HUES64 (cell line): Measurements from ENCODE around the gene CDH4.
"Not testable (repeated sequence)": the region's sequence is repeated elsewhere in the genome, so short reads cannot be mapped to it uniquely, and the experiment has no call there.

Experiments used
- H3K27ac ChIP-seq: 2 replicates; pipeline ENCODE4 v1.7.0; 2013; ENCODE audit warnings: low read depth, low read length, inconsistent platforms
- H3K27me3 ChIP-seq: 2 replicates; pipeline ENCODE4 v1.6.1; 2013; ENCODE audit warnings: mild to moderate bottlenecking, low read length; ENCODE audit not compliant: insufficient read depth
- H3K36me3 ChIP-seq: 2 replicates; pipeline ENCODE4 v1.6.1; 2013; ENCODE audit warnings: mild to moderate bottlenecking, low read length; ENCODE audit not compliant: insufficient read depth
- H3K4me1 ChIP-seq: 2 replicates; pipeline ENCODE4 v1.6.1; 2013; ENCODE audit warnings: mild to moderate bottlenecking, low read length, moderate library complexity; ENCODE audit not compliant: insufficient read depth
- H3K4me3 ChIP-seq: 2 replicates; pipeline ENCODE4 v1.5.1; 2013; ENCODE audit warnings: mild to moderate bottlenecking, low read length, moderate library complexity
- H3K9ac ChIP-seq: 2 replicates; pipeline ENCODE4 v1.6.1; 2013; ENCODE audit warnings: mild to moderate bottlenecking, low read depth, low read length
- H3K9me3 ChIP-seq: 2 replicates; pipeline ENCODE4 v1.6.1; 2013; ENCODE audit warnings: low read depth, low read length; ENCODE audit not compliant: insufficient read depth
- WGBS: fragments of 150-250, 120-280 bp; methylation state at CpG from one replicate; pipeline ENCODE4 v1.1.7; 2013; ENCODE audit warnings: missing lambda C conversion rate; 5-methylcytosine and 5-hydroxymethylcytosine counted together

Gene CDH4

DNA sequence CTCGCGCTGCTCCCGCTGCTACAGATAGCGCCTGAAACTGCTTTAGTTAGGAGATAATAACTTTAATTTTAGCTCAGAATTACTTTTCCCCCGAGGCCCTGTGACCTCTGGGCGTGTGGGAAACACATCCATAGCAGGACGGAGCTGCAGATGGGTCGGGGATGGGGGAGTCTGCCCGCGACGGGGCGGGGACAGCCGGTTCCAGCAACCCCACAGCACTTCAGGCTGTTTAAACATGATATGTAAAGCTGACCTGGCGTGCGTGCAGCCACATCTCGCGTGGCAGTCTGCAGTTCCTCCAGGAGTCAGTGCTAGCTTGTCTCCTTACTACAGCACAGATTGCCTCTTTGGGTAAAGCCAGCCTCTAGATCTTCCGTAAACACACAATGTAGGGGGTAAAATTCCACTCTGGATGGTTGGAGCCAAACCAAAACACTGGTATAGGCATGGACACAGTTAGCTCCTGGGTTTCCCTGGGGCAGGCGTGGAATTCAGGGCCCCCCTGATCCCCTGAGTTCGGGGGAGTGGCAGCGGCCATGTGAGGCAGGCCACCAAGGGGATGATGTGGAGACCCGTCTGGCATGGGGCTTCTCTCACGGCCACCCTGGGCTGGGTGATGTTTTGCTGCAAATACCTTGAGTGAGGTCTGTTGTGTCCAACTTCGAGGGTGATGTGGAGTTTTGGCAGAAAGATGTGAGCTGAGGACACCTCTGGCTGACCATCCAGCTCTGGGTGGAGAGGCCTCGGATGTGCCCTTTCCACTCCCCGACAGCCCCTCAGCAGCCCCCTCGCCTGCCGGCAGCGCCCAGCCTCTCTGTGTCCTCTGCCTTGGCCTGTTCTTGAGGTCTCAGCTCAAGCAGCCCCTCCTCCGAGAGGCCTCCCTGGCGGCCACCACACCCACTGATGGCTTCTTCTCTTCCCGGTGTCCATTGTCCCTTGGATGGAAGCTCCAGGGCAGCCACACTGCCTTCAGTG lies 599.2 kb downstream of the CDH4 start:
- Histone ChIP-seq H3K9me3 (no peaks in the 10 kb centered on the region), H3K27ac (no peak overlapping the region), H3K4me3 (no peak overlapping the region), H3K4me1 (no peaks in the 10 kb centered on the region), H3K27me3 (no peaks in the 10 kb centered on the region), H3K36me3 (no peaks in the 10 kb centered on the region), H3K9ac (no peak overlapping the region)
- 91% methylated on average over 32 of the region's 32 CpGs for WGBS

DNA sequence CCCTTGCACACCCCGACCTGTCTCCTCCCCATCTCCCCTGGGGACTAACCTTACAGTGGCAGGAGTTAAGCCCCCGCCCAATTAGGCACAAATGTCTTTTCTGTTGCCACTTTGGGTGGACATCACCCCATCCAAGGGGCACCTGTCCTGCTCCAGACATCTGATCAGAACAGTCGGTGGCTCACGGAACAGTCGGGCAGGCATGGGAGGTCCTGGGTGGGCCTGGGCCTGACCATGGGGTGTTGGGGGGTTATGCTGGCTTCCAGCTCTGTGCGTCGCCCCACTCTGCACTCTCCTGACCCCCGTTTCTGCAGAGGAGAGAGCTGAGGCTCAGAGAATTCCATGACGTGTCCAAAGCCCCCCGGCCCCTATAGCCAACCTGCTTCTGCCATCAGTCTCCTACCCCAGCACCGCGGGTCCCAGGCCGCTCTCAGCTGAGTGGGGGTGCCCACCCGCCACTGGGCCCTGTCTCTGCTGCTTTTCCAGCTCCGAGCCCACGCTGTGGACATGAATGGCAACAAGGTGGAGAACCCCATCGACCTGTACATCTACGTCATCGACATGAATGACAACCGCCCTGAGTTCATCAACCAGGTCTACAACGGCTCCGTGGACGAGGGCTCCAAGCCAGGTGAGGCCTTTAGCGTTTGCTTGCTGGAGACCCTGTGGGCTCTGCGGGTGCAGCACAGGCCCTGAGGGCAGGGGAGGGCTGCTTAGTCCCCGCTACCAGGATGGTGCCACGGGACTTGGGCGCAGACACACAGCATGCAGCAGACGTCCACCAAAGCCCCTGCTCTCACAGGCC lies 600.4 kb downstream of the CDH4 start:
- no peak overlapping the region for H3K4me3 ChIP-seq
- H3K36me3 ChIP-seq: no peaks in the 10 kb centered on the region
- no peaks in the 10 kb centered on the region for H3K27me3 ChIP-seq
- no peaks in the 10 kb centered on the region for H3K4me1 ChIP-seq
- WGBS: 95% methylated on average over 29 of the region's 29 CpGs
- H3K9me3 ChIP-seq: no peaks in the 10 kb centered on the region
- no peak overlapping the region for H3K27ac ChIP-seq
- H3K9ac ChIP-seq: no peak overlapping the region

DNA sequence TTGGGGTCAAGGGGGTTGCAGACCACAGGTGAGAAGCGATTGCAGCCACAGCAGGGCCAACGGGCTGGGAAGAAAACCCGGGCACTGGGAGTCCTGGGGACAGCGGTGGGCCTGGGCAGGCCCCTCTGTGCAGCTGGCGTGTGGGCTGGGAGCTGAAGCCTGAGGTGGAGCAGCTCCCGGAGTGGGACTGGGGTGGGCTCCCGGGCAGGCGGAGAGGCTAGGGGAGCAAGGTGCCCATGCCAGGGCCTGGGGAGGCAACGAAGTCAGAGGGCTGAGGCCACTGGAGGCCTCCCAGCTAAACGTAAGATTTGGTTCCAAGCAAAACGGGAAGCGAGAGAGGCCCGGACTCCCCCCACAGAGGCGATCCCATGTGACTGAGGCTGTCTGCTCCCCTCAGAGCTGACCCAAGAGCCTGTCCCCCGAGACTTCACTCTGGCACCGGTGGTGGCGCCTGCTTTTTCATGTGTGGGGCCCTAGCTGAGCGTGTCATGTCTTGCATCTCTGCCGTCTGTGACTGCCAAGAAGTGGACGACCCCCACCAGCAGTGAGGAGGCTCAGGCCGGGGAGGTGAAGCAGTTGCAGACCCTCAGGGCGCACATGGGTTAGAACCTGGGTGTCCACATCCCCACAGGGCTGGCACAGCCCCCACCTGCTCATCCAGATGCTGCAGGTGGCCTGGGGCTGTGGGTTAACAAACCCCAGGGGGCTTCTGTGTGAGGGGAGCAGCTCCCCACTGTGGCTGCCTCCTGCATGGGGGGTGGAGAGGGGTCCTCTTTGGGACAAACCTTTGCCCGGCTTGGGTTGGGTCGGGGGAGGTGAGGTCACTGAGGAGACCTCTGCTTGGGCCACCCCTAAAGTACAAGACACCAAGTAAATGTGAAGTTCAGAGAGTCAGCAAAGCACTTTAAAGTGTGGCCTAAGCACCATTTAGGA lies 601.3 kb downstream of the CDH4 start:
- Histone ChIP-seq H3K4me1 (no peaks in the 10 kb centered on the region), H3K27me3 (no peaks in the 10 kb centered on the region), H3K9ac (no peak overlapping the region), H3K36me3 (no peaks in the 10 kb centered on the region), H3K27ac (no peak overlapping the region), H3K9me3 (no peaks in the 10 kb centered on the region), H3K4me3 (no peak overlapping the region)
- 94% methylated on average over 24 of the region's 24 CpGs for WGBS

DNA sequence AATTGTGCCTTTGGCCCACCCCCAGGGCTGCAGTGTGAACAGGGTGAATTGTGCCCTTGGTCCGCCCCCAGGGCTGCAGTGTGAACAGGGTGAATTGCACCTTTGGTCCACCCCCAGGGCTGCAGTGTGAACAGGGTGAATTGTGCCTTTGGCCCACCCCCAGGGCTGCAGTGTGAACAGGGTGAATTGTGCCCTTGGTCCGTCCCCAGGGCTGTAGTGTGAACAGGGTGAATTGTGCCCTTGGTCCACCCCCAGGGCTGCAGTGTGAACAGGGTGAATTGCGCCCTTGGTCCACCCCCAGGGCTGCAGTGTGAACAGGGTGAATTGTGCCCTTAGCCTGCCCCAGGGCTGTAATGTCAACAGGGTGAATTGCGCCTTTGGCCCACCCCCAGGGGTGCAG lies 602.5 kb downstream of the CDH4 start:
- not testable (repeated sequence) for H3K4me3 ChIP-seq, H3K36me3 ChIP-seq, H3K9ac ChIP-seq, H3K4me1 ChIP-seq, H3K9me3 ChIP-seq, H3K27me3 ChIP-seq, H3K27ac ChIP-seq
- WGBS: 89% methylated on average over 4 of the region's 4 CpGs

DNA sequence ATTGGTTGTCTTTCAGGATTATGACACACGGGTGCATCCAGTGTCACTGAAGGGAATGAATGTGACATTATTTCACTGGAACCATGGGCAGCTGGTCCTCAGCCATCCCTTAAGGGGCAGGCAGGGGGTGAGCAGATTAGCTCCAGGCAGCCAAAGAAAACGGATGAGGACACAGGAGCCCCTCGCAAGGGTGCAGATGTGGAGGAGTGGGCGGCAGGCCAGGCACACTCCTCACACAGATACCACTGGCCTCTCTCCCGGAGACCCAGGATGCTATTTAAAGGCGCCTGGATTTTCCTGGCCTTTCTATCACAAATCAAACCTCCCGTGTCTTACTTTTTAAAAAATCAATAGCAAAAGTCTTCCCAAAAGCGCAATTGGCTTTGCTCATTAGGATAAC lies 603.2 kb downstream of the CDH4 start:
- Histone ChIP-seq H3K27me3 (no peaks in the 10 kb centered on the region), H3K9ac (no peak overlapping the region)
- WGBS: 91% methylated on average over 8 of the region's 8 CpGs

DNA sequence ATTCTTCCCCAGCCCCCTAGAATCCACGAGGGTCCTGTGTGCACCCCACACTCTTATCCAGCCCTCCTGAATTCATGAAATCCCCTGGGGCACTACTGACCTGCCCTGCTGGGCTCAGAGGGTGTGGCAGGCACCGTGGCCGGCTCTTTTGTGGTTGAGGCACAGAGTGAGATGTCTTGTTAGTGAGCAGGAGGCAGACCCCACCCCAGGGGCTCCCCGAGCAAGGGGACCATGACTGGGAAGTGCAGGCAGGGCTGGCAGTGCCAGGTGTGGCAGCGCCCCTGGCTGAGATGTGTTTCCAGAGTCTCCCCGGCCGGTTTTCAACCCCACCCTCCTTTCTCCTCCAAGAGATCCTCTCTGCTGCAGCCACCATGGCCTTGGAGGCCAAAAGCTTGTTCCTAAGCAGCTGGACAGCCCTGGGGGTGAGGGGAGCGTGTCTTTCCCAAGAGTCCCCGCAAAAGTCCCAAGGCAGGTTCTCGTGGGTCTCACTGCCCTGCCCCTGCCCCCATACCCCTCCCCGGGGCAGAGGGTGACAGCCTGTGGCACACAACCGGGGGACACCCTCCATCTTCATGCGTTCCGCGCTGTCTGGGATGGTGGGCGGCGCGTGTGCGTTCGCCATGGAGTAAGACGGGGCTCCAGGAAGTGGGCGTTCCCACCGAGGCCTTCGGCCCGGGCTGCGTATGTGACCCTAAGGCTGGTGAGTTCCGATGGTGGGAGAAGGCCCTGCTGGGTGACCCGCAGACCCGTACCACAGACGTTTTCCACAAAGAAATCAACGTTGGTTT lies 604.8 kb downstream of the CDH4 start:
- Histone ChIP-seq H3K27ac (no peak overlapping the region), H3K36me3 (no peaks in the 10 kb centered on the region), H3K4me1 (no peaks in the 10 kb centered on the region), H3K27me3 (no peaks in the 10 kb centered on the region), H3K9me3 (no peaks in the 10 kb centered on the region), H3K9ac (no peak overlapping the region), H3K4me3 (no peak overlapping the region)
- WGBS: 93% methylated on average over 31 of the region's 31 CpGs

More for the DNA sequence above, 603.2 kb downstream of the CDH4 start:
- Histone ChIP-seq H3K27ac (no peak overlapping the region), H3K4me3 (no peak overlapping the region), H3K4me1 (no peaks in the 10 kb centered on the region), H3K9me3 (no peaks in the 10 kb centered on the region), H3K36me3 (no peaks in the 10 kb centered on the region)

DNA sequence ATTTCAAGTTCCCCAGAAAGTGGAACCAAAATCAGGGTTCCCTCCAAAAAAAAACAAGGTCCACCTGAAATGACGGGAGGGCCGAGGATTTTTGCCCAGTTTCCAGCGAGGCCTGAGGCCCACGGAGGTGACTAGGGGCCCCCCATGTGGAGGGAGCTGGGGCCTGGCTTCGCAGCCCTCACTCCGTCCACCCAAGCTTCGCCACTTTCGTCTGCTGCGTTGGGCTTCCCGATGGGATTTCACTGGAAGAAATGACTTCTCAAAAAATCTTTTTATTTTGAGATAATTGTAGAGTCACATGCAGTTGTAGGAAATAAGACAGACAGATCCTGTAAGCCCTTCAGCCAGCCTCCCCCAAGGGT lies 605.3 kb downstream of the CDH4 start:
- no peaks in the 10 kb centered on the region for H3K9me3 ChIP-seq
- no peak overlapping the region for H3K4me3 ChIP-seq
- H3K9ac ChIP-seq: no peak overlapping the region
- WGBS: 91% methylated on average over 10 of the region's 10 CpGs
- no peaks in the 10 kb centered on the region for H3K4me1 ChIP-seq
- no peaks in the 10 kb centered on the region for H3K27me3 ChIP-seq
- no peaks in the 10 kb centered on the region for H3K36me3 ChIP-seq
- H3K27ac ChIP-seq: no peak overlapping the region

DNA sequence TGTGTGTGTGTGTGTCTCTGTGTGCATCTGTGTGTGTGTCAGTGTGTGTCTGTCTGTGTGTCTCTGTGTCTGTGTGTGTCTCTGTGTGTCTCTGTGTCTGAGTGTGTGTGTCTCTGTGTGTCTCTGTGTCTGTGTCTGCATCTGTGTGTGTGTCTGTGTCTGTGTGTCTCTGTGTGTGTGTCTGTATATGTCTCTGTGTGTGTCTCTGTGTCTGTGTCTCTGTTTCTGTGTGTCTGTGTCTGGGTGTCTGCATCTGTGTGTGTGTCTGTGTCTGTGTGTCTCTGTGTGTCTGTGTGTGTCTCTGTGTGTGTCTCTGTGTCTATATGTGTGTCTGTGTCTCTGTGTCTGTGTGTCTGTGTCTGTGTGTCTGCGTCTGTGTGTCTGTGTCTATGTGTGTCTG lies 605.8 kb downstream of the CDH4 start:
- no peaks in the 10 kb centered on the region for H3K27me3 ChIP-seq
- no peaks in the 10 kb centered on the region for H3K9me3 ChIP-seq
- H3K36me3 ChIP-seq: no peaks in the 10 kb centered on the region
- no peak overlapping the region for H3K4me3 ChIP-seq
- H3K9ac ChIP-seq: no peak overlapping the region
- WGBS: 89% methylated on average over 1 of the region's 1 CpG
- H3K4me1 ChIP-seq: no peaks in the 10 kb centered on the region
- H3K27ac ChIP-seq: no peak overlapping the region

DNA sequence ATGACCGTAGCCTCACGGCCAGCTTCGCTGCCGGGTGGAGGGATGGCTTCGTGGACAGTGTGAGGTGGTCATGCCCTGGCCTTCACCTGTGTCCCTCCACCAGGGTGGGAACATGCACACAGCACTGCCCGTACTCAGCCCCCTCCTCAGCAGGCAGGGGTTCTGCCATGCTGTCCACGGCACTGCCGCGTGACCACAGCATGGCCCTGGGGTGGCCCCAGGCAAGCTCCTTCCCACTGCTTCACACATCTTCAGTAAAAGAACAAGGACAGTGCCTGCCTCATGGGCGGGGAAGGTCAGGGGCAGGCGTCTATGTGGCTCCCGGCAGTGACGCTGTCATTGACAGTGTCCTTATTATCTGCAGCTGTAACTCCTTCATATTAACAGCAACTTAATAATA lies 607.7 kb downstream of the CDH4 start:
- no peak overlapping the region for H3K4me3 ChIP-seq
- H3K27ac ChIP-seq: no peak overlapping the region
- no peaks in the 10 kb centered on the region for H3K9me3 ChIP-seq
- no peaks in the 10 kb centered on the region for H3K4me1 ChIP-seq
- 94% methylated on average over 13 of the region's 13 CpGs for WGBS
- H3K36me3 ChIP-seq: no peaks in the 10 kb centered on the region
- H3K9ac ChIP-seq: no peak overlapping the region
- H3K27me3 ChIP-seq: no peaks in the 10 kb centered on the region

DNA sequence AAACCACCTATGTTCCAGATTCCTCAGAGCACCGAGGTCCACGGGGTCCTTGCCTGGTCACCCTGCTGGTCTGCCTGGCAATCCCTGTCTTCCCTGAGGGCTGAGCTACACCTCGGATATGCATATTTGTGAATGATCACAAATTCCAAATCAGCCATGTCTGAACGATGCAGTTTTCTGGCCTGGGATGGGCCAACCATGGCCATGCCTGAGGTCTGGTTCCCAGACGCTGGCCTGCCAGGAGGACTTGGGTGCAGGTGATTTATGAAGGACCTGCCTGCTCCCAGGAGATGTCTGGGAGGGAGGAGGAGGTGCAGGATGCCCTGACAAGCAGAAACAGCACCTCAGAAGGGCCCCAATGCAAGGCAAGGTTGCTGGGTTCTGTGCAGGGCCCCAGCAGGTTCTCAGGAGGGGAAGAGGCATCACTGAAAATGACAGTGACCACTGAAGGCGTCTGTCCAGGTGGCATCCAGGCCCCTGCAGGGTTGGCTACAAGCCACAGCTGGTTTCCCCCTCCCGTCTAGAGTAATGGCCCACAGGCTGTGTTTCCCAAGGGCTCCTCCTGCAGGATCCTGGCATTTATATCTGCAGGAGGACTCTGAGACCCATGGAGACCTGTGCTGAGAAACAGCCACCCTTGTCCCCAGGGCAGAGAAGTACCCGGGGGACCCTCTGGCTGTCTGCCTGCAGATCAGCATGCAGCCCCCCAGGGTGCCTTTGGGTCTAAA lies 608.4 kb downstream of the CDH4 start:
- Histone ChIP-seq H3K27me3 (no peaks in the 10 kb centered on the region), H3K9me3 (no peaks in the 10 kb centered on the region), H3K27ac (no peak overlapping the region), H3K9ac (no peak overlapping the region), H3K4me3 (no peak overlapping the region), H3K36me3 (no peaks in the 10 kb centered on the region), H3K4me1 (no peaks in the 10 kb centered on the region)
- 85% methylated on average over 8 of the region's 8 CpGs for WGBS
